ENCODE measurements around the gene TNIK. TPM values are rescaled to one million over a fixed set of nuclear protein-coding genes. Genes with fewer than 3 reads are reported as not detected.

The TNIK gene
- total and polyA plus RNA-seq, 10 of the 15 experiments (the other 5 are each of a cell fraction or from before 2014, with no cell fraction given): 13.9 to 74.3 (median 48.2) TPM

GRCh38 chr3:171175741-171176234 lies 284.4 kb downstream of the TNIK start:
- intact Hi-C loops (cut with micrococcal nuclease; ENCODE audit: unreplicated experiment): no loop called here
- CTCF ChIA-PET: interaction anchor here (0.7 to 1.8 kb wide), 8 partner anchors 10 to 390 kb away, joined by 3 to 13 read pairs (median 4); no protein-coding TSS in a partner anchor
- Histone ChIP-seq H3K9ac (ENCODE audit: control insufficient read depth, insufficient read depth, low read length) (no peak overlapping the region), H3K27ac (ENCODE audit: control insufficient read depth, insufficient read depth) (no peak overlapping the region), H3K36me3 (ENCODE audit: control insufficient read depth in 2 of 2, insufficient read depth in 2 of 2, low read length in 1 of 2) (peaks cover 17 to 50% of the 10 kb centered on the region in 2 experiments), H2AFZ (ENCODE audit: control insufficient read depth, low read depth, low read length) (no peak overlapping the region), H3K79me2 (ENCODE audit: control insufficient read depth, insufficient read depth, low read length) (no peaks in the 10 kb centered on the region; the same call in 1 of the 2 replicates), H3K27me3 (replicated peaks in 1 of 2; ENCODE audit: control insufficient read depth in 2 of 2, insufficient read depth in 2 of 2, low read length in 1 of 2) (no peaks in the 10 kb centered on the region), H3K4me1 (ENCODE audit: control insufficient read depth, insufficient read depth, low read length) (no peaks in the 10 kb centered on the region), H4K20me1 (ENCODE audit: control insufficient read depth, insufficient read depth) (no peaks in the 10 kb centered on the region), H3K9me3 (replicated peaks; ENCODE audit: control insufficient read depth, insufficient read depth, low read length) (no peaks in the 10 kb centered on the region; the same call in 2 of the 3 replicates), H3K4me2 (ENCODE audit: control insufficient read depth, insufficient read depth) (no peak overlapping the region), H3K4me3 (no peak overlapping the region)
- POLR2A ChIA-PET: interaction anchor here (1.4 kb wide), 1 partner anchor 137 kb away, joined by 3 read pairs; no protein-coding TSS in a partner anchor
- DNase-seq (ENCODE audit: low read depth, low spot score) (no peak), FAIRE-seq (no peak), ATAC-seq (no peak)
- WGBS (ENCODE audit: insufficient coverage, insufficient replicate concordance, low lambda C conversion rate, missing lambda C conversion rate): 100% methylated on average over 7 of the region's 7 CpGs
- BruUV-seq (replicated peaks): no TSS peak
- RAD21 ChIA-PET (ENCODE audit: unreplicated experiment): no interaction called here
- SMC1A ChIA-PET (ENCODE audit: uncharacterized antibody, unreplicated experiment): interaction anchor here (1.0 to 3.7 kb wide), 5 partner anchors 9 to 390 kb away, joined by 3 to 19 read pairs (median 6); no protein-coding TSS in a partner anchor
- in situ Hi-C loops (cut with MboI): no loop called here
- TF ChIP-seq JUNB (IDR thresholded peaks at IDR 0.05) (no peak), NR2F1 (conservative IDR thresholded peaks at IDR 0.05) (no peak), SUZ12 (IDR thresholded peaks at IDR 0.05; ENCODE audit: unreplicated experiment) (no peak), RBBP5 (conservative IDR thresholded peaks at IDR 0.05) (no peak), RCOR1 (conservative IDR thresholded peaks at IDR 0.05; ENCODE audit: low read depth, low read length) (no peak), SUPT20H (IDR thresholded peaks at IDR 0.05; ENCODE audit: borderline replicate concordance, control insufficient read depth, low read depth, low read length) (no peak), HDGF (IDR thresholded peaks at IDR 0.05) (no peak), ZNF274 (IDR thresholded peaks at IDR 0.05; ENCODE audit: insufficient read depth, insufficient read length) (no peak), SKIL (IDR thresholded peaks at IDR 0.05; ENCODE audit: low read depth, poor library complexity, severe bottlenecking) (no peak), BCL3 (IDR thresholded peaks at IDR 0.05; ENCODE audit: borderline replicate concordance, insufficient read depth, low read depth, low read length, poor library complexity, severe bottlenecking) (no peak), USF2 (IDR thresholded peaks at IDR 0.05; ENCODE audit: borderline replicate concordance, low read depth, low read length) (no peak), CTCF (IDR thresholded peaks at IDR 0.05 in 2 of 3, conservative IDR thresholded peaks at IDR 0.05 in 1 of 3; ENCODE audit: control insufficient read depth in 2 of 3, extremely low read depth in 1 of 3, insufficient read depth in 1 of 3, low read depth in 3 of 3, low read length in 3 of 3) (no peak), ESRRA (IDR thresholded peaks at IDR 0.05; ENCODE audit: low read length) (no peak), FOS (IDR thresholded peaks at IDR 0.05; ENCODE audit: borderline replicate concordance, extremely low read depth, insufficient read length) (no peak), IRF3 (IDR thresholded peaks at IDR 0.05) (no peak)

Measured in GM12878 (cell line).